IPS-15b (cell line): ENCODE data around the gene MOG.

Experiments used
- H3K27me3 ChIP-seq: one replicate; pipeline ENCODE4 v1.6.1; 2013; ENCODE audit warnings: low read length; ENCODE audit not compliant: control insufficient read depth, insufficient read depth
- H3K36me3 ChIP-seq: one replicate; pipeline ENCODE4 v1.6.1; 2013; ENCODE audit warnings: low read length; ENCODE audit not compliant: control insufficient read depth, insufficient read depth
- H3K4me1 ChIP-seq: one replicate; pipeline ENCODE4 v1.6.1; 2013; ENCODE audit warnings: mild to moderate bottlenecking, low read length; ENCODE audit not compliant: control insufficient read depth, insufficient read depth
- H3K4me3 ChIP-seq: one replicate; pipeline ENCODE4 v1.5.1; 2013; ENCODE audit warnings: low read depth, low read length
- H3K9ac ChIP-seq: one replicate; pipeline ENCODE4 v1.6.1; 2013; ENCODE audit warnings: low read depth, mild to moderate bottlenecking, low read length
- H3K9me3 ChIP-seq: one replicate; pipeline ENCODE4 v1.6.1; 2013; ENCODE audit warnings: mild to moderate bottlenecking, low read length; ENCODE audit not compliant: control insufficient read depth, insufficient read depth

Gene MOG

GRCh38 chr6:29628419-29629281, 28.2 kb upstream of the MOG start:
- Histone ChIP-seq H3K4me3 (peak overlapping the region; percentile 97), H3K9ac (peak overlapping the region; percentile 51), H3K27me3 (no peaks in the 10 kb centered on the region), H3K9me3 (no peaks in the 10 kb centered on the region), H3K4me1 (peaks cover 27% of the 10 kb centered on the region), H3K36me3 (peaks cover 5% of the 10 kb centered on the region)

GRCh38 chr6:29629571-29629970, 27.3 kb upstream of the MOG start:
- H3K9me3 ChIP-seq, result no peaks in the 10 kb centered on the region
- H3K27me3 ChIP-seq, result no peaks in the 10 kb centered on the region
- no peak overlapping the region for H3K9ac ChIP-seq
- no peaks in the 10 kb centered on the region for H3K36me3 ChIP-seq
- H3K4me3 ChIP-seq, result peak overlapping the region; percentile 97
- H3K4me1 ChIP-seq, result peaks cover 23% of the 10 kb centered on the region

GRCh38 chr6:29630315-29630714, 26.6 kb upstream of the MOG start:
- H3K4me1 ChIP-seq, result peaks cover 16% of the 10 kb centered on the region
- H3K4me3 ChIP-seq, result peak overlapping the region; percentile 97
- H3K9ac ChIP-seq, result no peak overlapping the region
- H3K27me3 ChIP-seq, result no peaks in the 10 kb centered on the region
- no peaks in the 10 kb centered on the region for H3K36me3 ChIP-seq
- no peaks in the 10 kb centered on the region for H3K9me3 ChIP-seq

GRCh38 chr6:29631209-29631810, 25.6 kb upstream of the MOG start:
- Histone ChIP-seq H3K9me3 (no peaks in the 10 kb centered on the region), H3K9ac (no peak overlapping the region), H3K4me3 (peak overlapping the region; percentile 97), H3K27me3 (no peaks in the 10 kb centered on the region), H3K36me3 (no peaks in the 10 kb centered on the region), H3K4me1 (peaks cover 6% of the 10 kb centered on the region)

GRCh38 chr6:29631860-29632731, 24.8 kb upstream of the MOG start:
- H3K9me3 ChIP-seq, result no peaks in the 10 kb centered on the region
- peak overlapping the region; percentile 97 for H3K4me3 ChIP-seq
- H3K27me3 ChIP-seq, result no peaks in the 10 kb centered on the region
- no peaks in the 10 kb centered on the region for H3K4me1 ChIP-seq
- no peaks in the 10 kb centered on the region for H3K36me3 ChIP-seq
- H3K9ac ChIP-seq, result no peak overlapping the region

GRCh38 chr6:29632789-29633533, 23.9 kb upstream of the MOG start, which contains the start of gene GABBR1:
GABBR1 (minus strand) TSS chr6:29633183; CDS start chr6:29632385, 798 bp downstream.
- Histone ChIP-seq H3K36me3 (no peaks in the 10 kb centered on the region), H3K9ac (peak within 1 kb of the TSS; percentile 82), H3K27me3 (no peaks in the 10 kb centered on the region), H3K9me3 (no peaks in the 10 kb centered on the region), H3K4me1 (no peaks in the 10 kb centered on the region), H3K4me3 (peak within 1 kb of the TSS; percentile 97)

GRCh38 chr6:29633534-29633905, 23.4 kb upstream of the MOG start:
- Histone ChIP-seq H3K27me3 (no peaks in the 10 kb centered on the region), H3K36me3 (no peaks in the 10 kb centered on the region), H3K4me3 (peak overlapping the region; percentile 77), H3K9me3 (no peaks in the 10 kb centered on the region), H3K4me1 (no peaks in the 10 kb centered on the region), H3K9ac (peak overlapping the region; percentile 82)

GRCh38 chr6:29637247-29637646, 19.6 kb upstream of the MOG start:
- no peak overlapping the region for H3K9ac ChIP-seq
- no peak overlapping the region for H3K4me3 ChIP-seq
- no peaks in the 10 kb centered on the region for H3K9me3 ChIP-seq
- H3K36me3 ChIP-seq, result no peaks in the 10 kb centered on the region
- peaks cover 13% of the 10 kb centered on the region for H3K4me1 ChIP-seq
- H3K27me3 ChIP-seq, result no peaks in the 10 kb centered on the region

- H3K36me3 ChIP-seq, result no peaks in the 10 kb centered on the region
- peaks cover 13% of the 10 kb centered on the region for H3K4me1 ChIP-seq
- H3K27me3 ChIP-seq, result no peaks in the 10 kb centered on the region
- no peaks in the 10 kb centered on the region for H3K9me3 ChIP-seq
- no peak overlapping the region for H3K4me3 ChIP-seq
- H3K9ac ChIP-seq, result no peak overlapping the region
Observed at GRCh38 chr6:29641430-29642148, 15.3 kb upstream of the MOG start.

GRCh38 chr6:29647927-29648642, 8.8 kb upstream of the MOG start:
- Histone ChIP-seq H3K9me3 (no peaks in the 10 kb centered on the region), H3K4me1 (peaks cover 12% of the 10 kb centered on the region), H3K4me3 (no peak overlapping the region), H3K27me3 (no peaks in the 10 kb centered on the region), H3K9ac (no peak overlapping the region), H3K36me3 (no peaks in the 10 kb centered on the region)
